Activated CD8-positive, alpha-beta memory T cell treated with anti-CD3 and anti-CD28 coated beads, Interleukin-2, amount 50 U/mL, for 1 hour (primary cell): ENCODE data around the gene MR1.
A peak's percentile ranks its signal among the peaks of the same experiment; 100 is the strongest.
"Not testable (repeated sequence)": the region's sequence is repeated elsewhere in the genome, so short reads cannot be mapped to it uniquely, and the experiment has no call there.

Experiments
- DNase-seq: peaks from one replicate; pipeline ENCODE4 v3.0.0-alpha.2; 2020; ENCODE audit errors: extremely low read depth

Gene MR1

DNA sequence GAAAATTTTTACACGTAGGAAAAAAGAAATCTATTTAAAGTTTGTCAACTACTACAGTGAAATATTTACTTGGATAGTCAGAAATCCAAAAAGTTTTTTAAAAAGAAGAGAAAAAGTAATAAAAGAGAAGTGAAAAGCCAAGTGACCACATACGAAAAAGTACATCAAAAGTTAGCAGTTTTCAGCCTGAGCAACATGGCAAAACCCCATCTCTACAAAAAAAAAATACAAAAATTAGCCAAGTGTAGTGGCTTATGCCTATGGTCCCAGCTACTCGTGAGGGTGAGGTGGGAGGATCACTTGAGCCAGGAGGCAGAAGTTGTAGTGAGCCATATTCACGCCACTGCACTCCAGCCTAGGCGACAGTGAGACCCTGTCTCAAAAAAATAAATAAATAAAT is 5.2 kb upstream of the MR1 start:
- no peak for DNase-seq

- DNase-seq, result no peak
Observed at GRCh38 chr1:181032535-181032934, 1.2 kb upstream of the MR1 start.

GRCh38 chr1:181033128-181033798 is 520 bp upstream of the MR1 start:
- DNase-seq, result no peak

- not testable (repeated sequence) for DNase-seq
Observed at GRCh38 chr1:181035210-181035609, 1.4 kb downstream of the MR1 start.

DNA sequence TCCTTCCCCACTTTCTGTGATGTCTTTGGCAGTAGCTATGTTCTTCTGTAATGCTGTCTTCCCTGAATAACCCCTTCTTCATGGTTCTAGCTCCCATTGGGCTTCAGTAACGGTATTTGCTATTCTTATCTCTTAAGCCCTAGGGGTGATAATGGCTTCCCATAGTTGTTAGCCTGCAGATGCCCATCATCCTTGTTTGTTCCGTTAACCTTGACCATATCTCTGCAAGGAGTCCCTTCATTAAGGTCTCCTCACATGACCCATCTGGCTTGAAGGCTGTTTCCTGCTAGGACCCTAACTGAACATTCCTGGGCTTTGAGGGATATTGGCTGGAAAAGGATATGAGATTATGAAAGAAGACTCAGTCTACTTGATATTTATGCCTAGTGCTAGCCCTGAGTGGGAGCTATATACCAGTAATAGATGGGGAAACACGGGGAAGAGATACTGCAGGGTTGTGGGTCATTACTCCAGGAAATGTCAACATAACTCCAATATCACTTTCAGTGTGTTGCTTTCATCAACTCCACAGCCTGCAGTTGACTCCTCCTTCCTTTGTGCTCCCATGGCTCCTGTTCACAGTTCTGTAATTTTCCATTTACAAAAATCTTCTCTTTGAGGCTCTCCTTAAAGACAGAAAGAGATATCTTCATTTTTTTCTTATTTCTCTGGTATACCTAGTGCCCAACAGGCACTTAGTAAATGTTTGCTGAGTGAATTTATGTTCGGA is 2.5 kb downstream of the MR1 start:
- DNase-seq, result no peak

- DNase-seq, result no peak
Observed at GRCh38 chr1:181037386-181037785, 3.6 kb downstream of the MR1 start.

GRCh38 chr1:181038399-181038873 is 4.7 kb downstream of the MR1 start:
- DNase-seq, result peak; percentile 25

GRCh38 chr1:181040284-181040865 is 6.6 kb downstream of the MR1 start:
- DNase-seq, result no peak

- no peak for DNase-seq
Observed at GRCh38 chr1:181043025-181043888, 9.5 kb downstream of the MR1 start.

GRCh38 chr1:181044449-181044966 is 10.7 kb downstream of the MR1 start:
- no peak for DNase-seq

- DNase-seq, result not testable (repeated sequence)
Observed at GRCh38 chr1:181045946-181046345, 12.2 kb downstream of the MR1 start.

- no peak for DNase-seq
Observed at GRCh38 chr1:181049378-181049777, 15.6 kb downstream of the MR1 start.

- no peak for DNase-seq
Observed at GRCh38 chr1:181050922-181051321, 17.1 kb downstream of the MR1 start.

- no peak for DNase-seq
Observed at GRCh38 chr1:181056560-181056959, 22.8 kb downstream of the MR1 start.

GRCh38 chr1:181057079-181057478 is 23.3 kb downstream of the MR1 start:
- DNase-seq, result no peak

- no peak for DNase-seq
Observed at GRCh38 chr1:181059435-181059834, 25.7 kb downstream of the MR1 start.

DNA sequence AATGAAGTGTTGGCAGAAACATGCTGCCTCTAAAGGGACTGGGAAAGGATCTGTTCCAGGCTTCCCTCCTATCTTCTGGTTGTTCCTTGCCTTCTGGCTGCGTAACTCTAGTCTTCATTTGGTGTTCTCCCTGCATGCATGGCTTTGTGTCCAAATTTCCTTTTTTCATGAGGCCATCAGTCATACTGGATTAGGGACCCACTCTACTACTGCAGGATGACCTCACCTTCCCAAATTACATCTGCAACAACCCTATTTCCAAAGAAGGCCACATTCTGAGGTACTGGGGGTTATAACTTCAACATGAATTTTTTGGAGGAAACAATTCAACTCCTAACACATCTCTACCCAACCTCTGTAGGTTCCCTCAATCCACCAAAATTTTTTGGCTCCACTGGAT is 26.3 kb downstream of the MR1 start:
- DNase-seq, result no peak

GRCh38 chr1:181060947-181061346 is 27.2 kb downstream of the MR1 start:
- not testable (repeated sequence) for DNase-seq

- DNase-seq, result no peak
Observed at GRCh38 chr1:181061487-181061886, 27.7 kb downstream of the MR1 start.

DNA sequence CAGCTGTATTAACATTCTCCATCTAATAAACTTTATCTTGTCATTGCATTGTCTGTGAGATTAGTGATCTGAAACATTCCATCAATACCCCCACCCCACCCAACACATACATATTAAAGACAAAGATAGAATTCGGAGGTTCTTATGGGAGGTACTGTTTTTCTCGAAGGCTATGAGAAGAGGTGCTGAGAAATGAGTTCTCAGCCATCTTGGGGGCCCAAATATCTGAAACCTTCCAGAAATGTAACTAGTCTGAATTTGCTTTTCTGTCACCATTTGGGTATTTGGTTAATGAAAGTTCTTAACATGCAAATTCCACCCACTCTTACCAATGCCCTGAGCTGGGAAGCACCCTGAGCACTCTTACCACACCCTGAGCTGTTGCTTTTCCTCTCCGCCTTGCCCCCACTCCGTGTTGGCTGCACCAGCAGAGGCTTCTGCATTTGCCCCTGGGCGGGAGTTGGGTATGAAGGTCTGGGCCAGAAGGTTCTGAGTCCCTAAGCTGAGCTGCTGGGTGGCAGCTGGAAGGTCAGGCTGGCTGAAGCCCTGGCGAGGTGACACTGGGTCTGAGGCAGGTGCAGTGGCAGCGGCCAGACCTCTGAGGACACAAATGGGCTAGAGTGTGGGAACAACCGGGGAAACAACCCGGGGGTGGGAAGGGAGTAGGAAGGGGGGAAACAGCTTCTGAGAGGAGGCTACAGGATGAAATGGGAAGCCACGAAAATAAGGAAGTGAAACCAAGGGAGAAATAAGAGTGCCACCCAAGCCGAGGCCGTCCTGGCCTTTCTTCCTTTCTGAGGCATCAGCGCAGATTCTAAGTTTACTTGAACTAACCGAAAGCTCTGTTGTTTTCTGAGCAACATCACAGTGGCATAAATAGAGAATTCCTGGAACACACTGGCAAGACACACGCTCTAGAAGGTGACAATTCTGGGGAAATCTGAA is 28.4 kb downstream of the MR1 start:
- no peak for DNase-seq
